Measurements from ENCODE around the gene ZNF618.

GRCh38 chr9:114039484-114039883 lies 163.4 kb downstream of the ZNF618 start:
- TF ChIP-seq CTCF (IDR thresholded peaks at IDR 0.05) (no peak), POLR2A (IDR thresholded peaks at IDR 0.05) (no peak)
